ENCODE data around the gene STK11. TPM values are rescaled to one million over a fixed set of nuclear protein-coding genes. Genes with fewer than 3 reads are reported as not detected.

Gene STK11
- total RNA-seq, 1 donor from 2014 or later = 71.8 TPM

DNA sequence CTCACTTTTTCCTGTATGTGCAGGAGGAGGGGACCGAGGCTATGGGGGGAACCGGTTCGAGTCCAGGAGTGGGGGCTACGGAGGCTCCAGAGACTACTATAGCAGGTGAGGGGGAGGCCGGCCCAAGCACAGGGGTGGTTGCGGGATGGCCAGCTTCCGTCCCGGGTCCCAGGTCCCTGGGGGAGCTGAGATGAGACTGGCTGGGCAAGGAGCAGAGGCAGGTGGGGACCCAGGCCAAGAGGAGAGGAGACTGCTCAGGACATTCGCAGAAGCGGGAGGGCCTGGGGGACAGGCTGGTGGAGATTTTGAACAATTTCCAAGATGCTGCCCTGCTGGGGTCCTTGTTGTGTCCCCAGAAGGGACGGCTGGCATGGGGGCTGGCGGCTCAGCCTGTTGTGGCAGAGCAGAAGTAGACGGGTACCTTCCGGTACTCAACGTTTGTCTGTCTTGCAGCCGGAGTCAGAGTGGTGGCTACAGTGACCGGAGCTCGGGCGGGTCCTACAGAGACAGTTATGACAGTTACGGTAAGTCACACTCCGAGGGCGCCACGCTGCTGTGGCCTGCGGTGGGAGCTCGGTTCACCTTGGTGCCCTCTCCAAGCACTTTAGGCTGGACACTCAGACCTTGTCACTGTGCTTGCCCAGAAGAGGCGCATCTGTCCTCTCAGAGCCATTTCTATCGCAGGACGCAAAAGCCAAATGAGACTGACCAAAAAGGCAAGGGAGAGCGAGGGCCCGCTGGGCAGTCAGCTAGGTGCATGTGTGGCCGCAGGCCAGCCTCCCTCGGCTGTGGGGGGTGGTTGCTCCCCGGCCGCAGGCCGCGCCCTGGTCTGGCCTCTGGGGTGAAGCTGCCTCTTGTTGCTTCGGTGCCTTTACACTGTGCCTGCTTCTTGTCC lies 66.2 kb downstream of the STK11 start:
- TF ChIP-seq, protein P1, sequence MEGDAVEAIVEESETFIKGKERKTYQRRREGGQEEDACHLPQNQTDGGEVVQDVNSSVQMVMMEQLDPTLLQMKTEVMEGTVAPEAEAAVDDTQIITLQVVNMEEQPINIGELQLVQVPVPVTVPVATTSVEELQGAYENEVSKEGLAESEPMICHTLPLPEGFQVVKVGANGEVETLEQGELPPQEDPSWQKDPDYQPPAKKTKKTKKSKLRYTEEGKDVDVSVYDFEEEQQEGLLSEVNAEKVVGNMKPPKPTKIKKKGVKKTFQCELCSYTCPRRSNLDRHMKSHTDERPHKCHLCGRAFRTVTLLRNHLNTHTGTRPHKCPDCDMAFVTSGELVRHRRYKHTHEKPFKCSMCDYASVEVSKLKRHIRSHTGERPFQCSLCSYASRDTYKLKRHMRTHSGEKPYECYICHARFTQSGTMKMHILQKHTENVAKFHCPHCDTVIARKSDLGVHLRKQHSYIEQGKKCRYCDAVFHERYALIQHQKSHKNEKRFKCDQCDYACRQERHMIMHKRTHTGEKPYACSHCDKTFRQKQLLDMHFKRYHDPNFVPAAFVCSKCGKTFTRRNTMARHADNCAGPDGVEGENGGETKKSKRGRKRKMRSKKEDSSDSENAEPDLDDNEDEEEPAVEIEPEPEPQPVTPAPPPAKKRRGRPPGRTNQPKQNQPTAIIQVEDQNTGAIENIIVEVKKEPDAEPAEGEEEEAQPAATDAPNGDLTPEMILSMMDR (IDR thresholded peaks at IDR 0.05; ENCODE audit: unreplicated experiment) = no peak
- Mint-ChIP-seq H3K4me1 (peaks cover 64% of the 10 kb centered on the region), H3K9me3 (no peaks in the 10 kb centered on the region), H3K27ac (peak overlapping the region; percentile 67), H3K27me3 (ENCODE audit: low read depth) (peaks cover 4% of the 10 kb centered on the region), H3K4me3 (peak overlapping the region; percentile 81), H3K36me3 (peaks cover 20% of the 10 kb centered on the region)
- no peak for DNase-seq (ENCODE audit: low spot score in 2 of 2, unreplicated experiment in 2 of 2)

DNA sequence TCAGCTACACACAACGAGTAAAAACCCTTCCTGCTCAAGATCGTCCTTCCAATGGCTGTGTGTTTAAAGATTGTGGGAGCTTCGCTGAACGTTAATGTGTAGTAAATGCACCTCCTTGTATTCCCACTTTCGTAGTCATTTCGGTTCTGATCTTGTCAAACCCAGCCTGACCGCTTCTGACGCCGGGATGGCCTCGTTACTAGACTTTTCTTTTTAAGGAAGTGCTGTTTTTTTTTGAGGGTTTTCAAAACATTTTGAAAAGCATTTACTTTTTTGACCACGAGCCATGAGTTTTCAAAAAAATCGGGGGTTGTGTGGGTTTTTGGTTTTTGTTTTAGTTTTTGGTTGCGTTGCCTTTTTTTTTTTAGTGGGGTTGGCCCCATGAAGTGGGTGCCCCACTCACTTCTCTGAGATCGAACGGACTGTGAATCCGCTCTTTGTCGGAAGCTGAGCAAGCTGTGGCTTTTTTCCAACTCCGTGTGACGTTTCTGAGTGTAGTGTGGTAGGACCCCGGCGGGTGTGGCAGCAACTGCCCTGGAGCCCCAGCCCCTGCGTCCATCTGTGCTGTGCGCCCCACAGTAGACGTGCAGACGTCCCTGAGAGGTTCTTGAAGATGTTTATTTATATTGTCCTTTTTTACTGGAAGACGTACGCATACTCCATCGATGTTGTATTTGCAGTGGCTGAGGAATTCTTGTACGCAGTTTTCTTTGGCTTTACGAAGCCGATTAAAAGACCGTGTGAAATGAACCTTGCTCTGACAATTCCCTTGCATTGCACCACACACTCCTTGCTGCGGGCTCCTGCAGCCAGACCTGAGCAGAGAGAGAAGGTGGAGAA lies 67.1 kb downstream of the STK11 start:
- peaks cover 59% of the 10 kb centered on the region for H3K4me1 Mint-ChIP-seq
- peaks cover 20% of the 10 kb centered on the region for H3K36me3 Mint-ChIP-seq
- no peak for DNase-seq (ENCODE audit: low spot score in 2 of 2, unreplicated experiment in 2 of 2)
- H3K27ac Mint-ChIP-seq = peak overlapping the region; percentile 10
- TF ChIP-seq, protein P1 (IDR thresholded peaks at IDR 0.05; ENCODE audit: unreplicated experiment) = no peak
- no peaks in the 10 kb centered on the region for H3K9me3 Mint-ChIP-seq
- no peaks in the 10 kb centered on the region for H3K27me3 Mint-ChIP-seq (ENCODE audit: low read depth)
- peak overlapping the region; percentile 41 for H3K4me3 Mint-ChIP-seq

DNA sequence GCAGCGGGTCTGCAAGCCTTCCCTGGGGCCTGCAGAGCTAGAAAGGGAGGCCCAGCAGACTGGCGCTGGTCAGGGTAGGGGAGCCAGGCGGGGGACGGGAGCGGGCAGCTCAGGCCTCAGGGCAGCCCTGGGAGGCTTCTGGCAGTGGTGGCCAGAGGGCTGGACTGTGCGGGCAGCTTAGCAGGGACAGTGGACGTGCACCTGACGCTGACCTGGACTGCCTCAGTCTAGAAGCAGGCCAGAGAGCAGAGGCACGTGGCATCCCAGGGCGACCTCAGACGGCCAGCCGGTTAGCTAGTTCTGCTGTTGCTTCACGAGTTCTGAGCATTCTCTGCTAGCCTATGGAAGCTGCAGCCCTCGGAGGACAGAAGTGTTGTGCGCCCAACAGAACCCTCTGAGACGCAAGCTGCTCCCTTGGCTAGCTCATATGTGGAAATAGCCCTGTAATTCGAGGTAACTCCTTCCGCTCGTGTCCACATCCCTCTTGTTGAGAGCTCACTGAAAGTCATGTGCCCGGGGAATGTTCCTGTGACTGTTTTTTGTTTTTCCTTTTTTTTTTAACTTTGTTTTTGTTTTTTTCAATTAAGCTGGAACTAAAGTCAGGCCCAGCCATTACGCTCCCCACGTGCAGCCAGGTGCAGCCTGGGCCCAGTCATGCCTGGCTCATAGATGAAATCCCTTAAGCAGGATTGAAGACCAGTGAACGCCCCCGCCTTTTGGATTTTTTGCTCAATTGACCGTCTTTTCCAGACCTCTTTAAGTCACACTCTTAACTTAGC lies 67.9 kb downstream of the STK11 start:
- Mint-ChIP-seq H3K27ac (peak overlapping the region; percentile 67), H3K9me3 (no peaks in the 10 kb centered on the region), H3K27me3 (ENCODE audit: low read depth) (no peaks in the 10 kb centered on the region), H3K4me1 (peaks cover 53% of the 10 kb centered on the region), H3K4me3 (peak overlapping the region; percentile 43), H3K36me3 (peaks cover 22% of the 10 kb centered on the region)
- DNase-seq (ENCODE audit: low spot score in 2 of 2, unreplicated experiment in 2 of 2) = no peak
- TF ChIP-seq, protein P1 (IDR thresholded peaks at IDR 0.05; ENCODE audit: unreplicated experiment) = no peak

DNA sequence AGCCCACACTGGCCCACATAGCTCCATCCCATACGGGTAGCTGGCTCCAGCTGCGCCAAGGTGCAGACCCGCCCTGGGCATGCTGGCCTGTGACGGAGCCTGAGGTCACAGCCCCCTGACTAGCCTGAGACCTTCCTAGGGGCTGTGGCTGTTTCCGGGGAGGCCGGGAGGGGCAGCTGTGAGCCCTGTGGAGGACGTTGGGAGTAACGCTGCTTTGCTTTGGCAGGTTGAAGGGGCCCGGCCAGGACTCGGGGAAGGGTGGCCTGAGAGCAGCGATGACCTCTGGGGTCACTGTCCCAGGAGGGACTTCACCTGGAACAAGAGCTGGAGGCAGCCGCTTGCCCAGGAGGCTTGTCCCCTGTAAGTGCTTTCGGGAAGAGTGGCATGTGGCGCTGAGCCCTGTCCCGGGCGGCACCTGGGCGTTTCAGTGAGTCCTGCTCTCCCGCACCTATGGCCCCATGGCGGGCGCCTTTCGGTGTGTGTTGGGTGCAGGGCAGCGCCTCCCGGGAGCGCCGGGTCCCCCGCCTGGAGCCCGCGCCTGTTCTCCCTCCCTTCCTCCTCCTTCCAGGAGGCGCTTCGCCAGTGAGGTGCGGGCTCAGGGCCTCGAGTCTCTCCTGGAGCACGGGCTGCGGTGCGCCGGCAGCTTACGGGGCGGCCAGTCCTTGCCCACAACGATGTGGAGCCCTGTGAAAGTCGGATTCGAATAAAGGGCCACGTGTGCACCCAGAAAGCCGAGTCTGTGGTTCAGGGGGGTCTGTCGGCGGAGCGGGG lies 68.7 kb downstream of the STK11 start:
- Mint-ChIP-seq H3K9me3 (no peaks in the 10 kb centered on the region), H3K27me3 (ENCODE audit: low read depth) (no peaks in the 10 kb centered on the region), H3K4me3 (peak overlapping the region; percentile 55), H3K36me3 (peaks cover 22% of the 10 kb centered on the region), H3K4me1 (peaks cover 47% of the 10 kb centered on the region), H3K27ac (peak overlapping the region; percentile 81)
- TF ChIP-seq, protein P1 (IDR thresholded peaks at IDR 0.05; ENCODE audit: unreplicated experiment) = no peak
- no peak for DNase-seq (ENCODE audit: low spot score in 2 of 2, unreplicated experiment in 2 of 2)
